Stimulated activated CD4-positive, alpha-beta T cell treated with anti-CD3 and anti-CD28 coated beads, TNF-alpha, amount 100 ng/mL, for 1 hour (primary cell): ENCODE data around the gene PGAP1.

ENCODE experiments used
- DNase-seq, 3 donors: peaks; one replicate each; pipeline ENCODE4 v3.0.0-alpha.2; 2020; ENCODE audit warnings: low read depth in 3 of 3, low spot score in 1 of 3

PGAP1 gene, protein sequence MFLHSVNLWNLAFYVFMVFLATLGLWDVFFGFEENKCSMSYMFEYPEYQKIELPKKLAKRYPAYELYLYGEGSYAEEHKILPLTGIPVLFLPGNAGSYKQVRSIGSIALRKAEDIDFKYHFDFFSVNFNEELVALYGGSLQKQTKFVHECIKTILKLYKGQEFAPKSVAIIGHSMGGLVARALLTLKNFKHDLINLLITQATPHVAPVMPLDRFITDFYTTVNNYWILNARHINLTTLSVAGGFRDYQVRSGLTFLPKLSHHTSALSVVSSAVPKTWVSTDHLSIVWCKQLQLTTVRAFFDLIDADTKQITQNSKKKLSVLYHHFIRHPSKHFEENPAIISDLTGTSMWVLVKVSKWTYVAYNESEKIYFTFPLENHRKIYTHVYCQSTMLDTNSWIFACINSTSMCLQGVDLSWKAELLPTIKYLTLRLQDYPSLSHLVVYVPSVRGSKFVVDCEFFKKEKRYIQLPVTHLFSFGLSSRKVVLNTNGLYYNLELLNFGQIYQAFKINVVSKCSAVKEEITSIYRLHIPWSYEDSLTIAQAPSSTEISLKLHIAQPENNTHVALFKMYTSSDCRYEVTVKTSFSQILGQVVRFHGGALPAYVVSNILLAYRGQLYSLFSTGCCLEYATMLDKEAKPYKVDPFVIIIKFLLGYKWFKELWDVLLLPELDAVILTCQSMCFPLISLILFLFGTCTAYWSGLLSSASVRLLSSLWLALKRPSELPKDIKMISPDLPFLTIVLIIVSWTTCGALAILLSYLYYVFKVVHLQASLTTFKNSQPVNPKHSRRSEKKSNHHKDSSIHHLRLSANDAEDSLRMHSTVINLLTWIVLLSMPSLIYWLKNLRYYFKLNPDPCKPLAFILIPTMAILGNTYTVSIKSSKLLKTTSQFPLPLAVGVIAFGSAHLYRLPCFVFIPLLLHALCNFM

GRCh38 chr2:196926562-196927375 is at the start of gene PGAP1:
Gene PGAP1 (minus strand): TSS chr2:196926707. CDS start chr2:196926616, 91 bp downstream.
- DNase-seq, result peak; percentile 49 to 74 (median 68)

GRCh38 chr2:196974970-196975369 is 48.5 kb upstream of the PGAP1 start:
- DNase-seq, result no peak

GRCh38 chr2:196971574-196972279 is 45.2 kb upstream of the PGAP1 start:
- no peak for DNase-seq

- DNase-seq, result no peak
Measured at GRCh38 chr2:196970099-196970498, 43.6 kb upstream of the PGAP1 start.

- no peak for DNase-seq
Measured at GRCh38 chr2:196968516-196968915, 42.0 kb upstream of the PGAP1 start.

GRCh38 chr2:196967775-196968174 is 41.3 kb upstream of the PGAP1 start:
- DNase-seq, result no peak

DNA sequence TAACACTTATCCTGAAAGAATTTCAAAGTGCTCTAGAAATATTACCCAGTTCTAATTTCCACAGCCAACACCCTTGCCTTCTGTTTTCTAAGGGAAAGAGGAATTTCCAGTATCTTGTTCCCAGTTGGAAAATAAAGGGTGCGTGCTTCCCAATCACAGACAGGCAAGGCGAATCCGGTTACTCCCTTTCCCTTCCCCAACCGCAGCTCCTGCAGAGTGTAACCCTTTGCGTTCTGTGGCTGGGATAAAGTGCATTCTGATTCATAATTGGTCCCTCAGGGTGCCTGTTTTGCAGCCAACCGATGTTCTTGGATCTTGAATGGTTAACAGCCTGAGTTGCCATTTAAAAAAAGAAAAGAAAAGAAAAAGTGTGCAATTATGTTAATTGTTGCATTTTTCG is 40.6 kb upstream of the PGAP1 start:
- DNase-seq, result no peak

GRCh38 chr2:196966061-196966460 is 39.6 kb upstream of the PGAP1 start:
- DNase-seq, result no peak

- DNase-seq, result no peak
Measured at GRCh38 chr2:196965651-196966050, 39.1 kb upstream of the PGAP1 start.

- no peak for DNase-seq
Measured at GRCh38 chr2:196963961-196964360, 37.5 kb upstream of the PGAP1 start.

- DNase-seq, result no peak
Measured at GRCh38 chr2:196963043-196963442, 36.5 kb upstream of the PGAP1 start.

DNA sequence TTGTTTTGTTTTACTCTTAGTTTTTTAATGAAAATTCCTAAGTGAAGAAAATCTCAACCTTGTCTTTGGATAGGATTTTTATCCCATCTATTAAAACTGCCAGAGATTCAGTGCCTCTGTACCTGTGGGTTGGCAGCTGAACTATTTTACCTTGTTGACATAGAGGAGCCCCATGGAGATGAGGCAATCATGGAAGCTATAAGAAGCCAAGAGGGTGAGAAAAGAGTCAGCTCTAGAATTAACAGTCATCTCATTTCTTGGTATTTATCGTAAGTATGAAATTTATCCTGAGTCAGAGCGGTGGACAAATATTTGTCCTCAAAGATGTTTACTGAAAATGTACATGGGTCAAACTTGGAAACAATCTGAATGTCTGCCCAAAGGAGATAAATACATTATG is 35.8 kb upstream of the PGAP1 start:
- DNase-seq, result no peak

- DNase-seq, result no peak
Measured at GRCh38 chr2:196961889-196962288, 35.4 kb upstream of the PGAP1 start.

- DNase-seq, result no peak
Measured at GRCh38 chr2:196959734-196960338, 33.3 kb upstream of the PGAP1 start.

DNA sequence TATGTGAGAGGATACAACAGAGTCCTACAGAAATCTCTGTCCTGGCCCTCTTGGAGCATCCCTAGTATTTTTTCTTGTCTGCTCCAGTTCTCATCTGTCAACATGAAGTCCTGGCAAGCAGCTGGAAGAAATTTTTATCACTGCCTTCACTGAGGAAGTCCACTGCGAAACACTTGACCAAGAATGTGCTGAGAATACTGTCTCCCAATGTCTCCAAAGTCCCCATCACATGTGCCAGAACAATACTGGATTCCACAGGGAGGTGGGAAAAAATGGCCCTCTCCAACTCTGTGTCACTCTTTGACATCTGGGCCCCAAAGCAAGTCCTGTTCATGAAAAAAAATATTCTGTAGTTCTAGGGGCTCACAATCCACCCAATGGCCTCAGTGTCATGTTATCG is 32.8 kb upstream of the PGAP1 start:
- DNase-seq, result no peak

GRCh38 chr2:196957881-196958525 is 31.5 kb upstream of the PGAP1 start:
- no peak for DNase-seq

DNA sequence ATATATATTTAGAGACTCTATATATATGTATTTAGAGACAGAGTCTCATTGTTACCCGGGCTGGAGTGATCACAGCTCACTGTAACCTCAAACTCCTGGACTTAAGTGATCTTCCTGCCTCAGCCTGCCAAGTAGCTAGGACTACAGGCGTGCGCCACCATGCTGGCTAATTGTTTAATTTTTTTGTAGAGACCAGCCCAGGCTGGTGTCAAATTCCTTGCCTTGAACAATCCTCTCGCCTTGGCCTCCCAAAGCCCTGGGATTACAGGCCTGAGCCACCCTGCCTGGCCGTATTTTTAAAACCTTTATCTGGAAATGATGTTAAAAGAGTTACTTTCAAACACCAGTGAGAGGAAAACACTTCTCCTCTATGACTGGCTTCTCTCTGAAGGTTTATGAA is 30.9 kb upstream of the PGAP1 start:
- DNase-seq, result no peak

GRCh38 chr2:196956069-196956468 is 29.6 kb upstream of the PGAP1 start:
- no peak for DNase-seq

- DNase-seq, result no peak
Measured at GRCh38 chr2:196955036-196955435, 28.5 kb upstream of the PGAP1 start.

DNA sequence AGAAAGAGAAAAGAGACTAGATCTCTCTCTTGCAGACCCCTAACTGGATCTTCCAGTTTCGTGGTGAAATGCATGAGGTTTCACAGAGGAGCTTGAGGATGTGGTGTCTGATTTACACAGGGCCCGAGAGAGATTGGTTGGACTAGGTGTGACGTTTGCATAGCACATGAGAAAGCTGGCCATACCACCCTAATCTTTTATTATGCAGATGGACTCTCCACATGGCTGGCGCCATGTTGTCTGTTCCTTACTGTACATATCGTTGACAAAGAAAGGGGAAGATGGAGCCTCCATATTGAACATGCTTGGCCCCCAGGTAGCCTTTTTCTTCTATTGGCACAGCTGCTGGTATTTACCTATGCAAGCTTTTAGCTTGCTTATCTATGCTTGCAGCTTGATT is 27.5 kb upstream of the PGAP1 start:
- no peak for DNase-seq
